Measurements from ENCODE around the gene CDKL5.

DNA sequence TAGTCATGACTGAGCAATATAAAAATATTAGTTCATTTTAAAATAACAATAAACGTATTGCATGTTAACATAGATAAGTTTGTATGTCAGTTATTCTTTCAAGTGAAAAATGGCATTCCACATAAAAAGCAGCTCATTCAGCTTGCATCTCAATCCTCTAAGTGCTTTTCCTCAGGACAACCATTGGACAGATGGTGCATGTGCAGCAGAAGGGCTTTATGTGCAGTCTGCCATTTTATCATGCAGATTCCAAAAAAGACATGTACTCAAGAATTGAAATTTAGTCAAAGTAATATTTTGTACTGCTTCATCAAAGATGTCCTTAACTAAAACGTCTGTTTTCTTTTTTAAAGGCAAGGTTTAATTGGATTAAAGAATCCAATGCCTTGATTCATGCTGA lies 153.1 kb downstream of the CDKL5 start:
- TF ChIP-seq, protein P1, sequence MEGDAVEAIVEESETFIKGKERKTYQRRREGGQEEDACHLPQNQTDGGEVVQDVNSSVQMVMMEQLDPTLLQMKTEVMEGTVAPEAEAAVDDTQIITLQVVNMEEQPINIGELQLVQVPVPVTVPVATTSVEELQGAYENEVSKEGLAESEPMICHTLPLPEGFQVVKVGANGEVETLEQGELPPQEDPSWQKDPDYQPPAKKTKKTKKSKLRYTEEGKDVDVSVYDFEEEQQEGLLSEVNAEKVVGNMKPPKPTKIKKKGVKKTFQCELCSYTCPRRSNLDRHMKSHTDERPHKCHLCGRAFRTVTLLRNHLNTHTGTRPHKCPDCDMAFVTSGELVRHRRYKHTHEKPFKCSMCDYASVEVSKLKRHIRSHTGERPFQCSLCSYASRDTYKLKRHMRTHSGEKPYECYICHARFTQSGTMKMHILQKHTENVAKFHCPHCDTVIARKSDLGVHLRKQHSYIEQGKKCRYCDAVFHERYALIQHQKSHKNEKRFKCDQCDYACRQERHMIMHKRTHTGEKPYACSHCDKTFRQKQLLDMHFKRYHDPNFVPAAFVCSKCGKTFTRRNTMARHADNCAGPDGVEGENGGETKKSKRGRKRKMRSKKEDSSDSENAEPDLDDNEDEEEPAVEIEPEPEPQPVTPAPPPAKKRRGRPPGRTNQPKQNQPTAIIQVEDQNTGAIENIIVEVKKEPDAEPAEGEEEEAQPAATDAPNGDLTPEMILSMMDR (IDR thresholded peaks at IDR 0.05 in 8 of 11, conservative IDR thresholded peaks at IDR 0.05 in 3 of 11): no peak
- no peak for TF ChIP-seq POLR2A (IDR thresholded peaks at IDR 0.05)
- no peak for TF ChIP-seq POLR2AphosphoS5 (IDR thresholded peaks at IDR 0.05)

Data from spleen (tissue), 7 donors.